Calu3 (cell line): ENCODE data around the gene ANTXR2. TPM values are rescaled to one million over a fixed set of nuclear protein-coding genes. Genes with fewer than 3 reads are reported as not detected.

ENCODE experiments used
- BruUV-seq: library from RNA; stranded (reverse); fragments of 400-500 nt; replicated peaks from 2 replicates; lab custom pipeline; 2021; lab: Mats Ljungman, UMichigan
- CTCF ChIA-PET: fragments of 300-600 bp; sonication (Branson Sonifier 250); formaldehyde crosslinking; loops from one replicate; lab custom pipeline; 2022; ENCODE audit warnings: antibody characterized with exemption; lab: Charles Lee
- DNase-seq: peaks from one replicate; pipeline ENCODE4 v3.0.0; 2022
- H3K27ac Mint-ChIP-seq: one replicate; pipeline ENCODE4 v1.8.0; 2022; ENCODE audit warnings: mixed read lengths; ENCODE audit not compliant: unreplicated experiment
- H3K27me3 Mint-ChIP-seq: one replicate; pipeline ENCODE4 v1.8.0; 2022; ENCODE audit warnings: mixed read lengths; ENCODE audit not compliant: unreplicated experiment
- H3K36me3 Mint-ChIP-seq: one replicate; pipeline ENCODE4 v1.8.0; 2022; ENCODE audit warnings: mild to moderate bottlenecking, moderate library complexity, mixed read lengths; ENCODE audit not compliant: insufficient read depth, unreplicated experiment
- H3K4me1 Mint-ChIP-seq: one replicate; pipeline ENCODE4 v1.8.0; 2022; ENCODE audit warnings: mild to moderate bottlenecking, low read depth, mixed read lengths; ENCODE audit not compliant: unreplicated experiment
- H3K4me3 Mint-ChIP-seq: one replicate; pipeline ENCODE4 v1.8.0; 2022; ENCODE audit warnings: mild to moderate bottlenecking, low read depth, moderate library complexity, mixed read lengths; ENCODE audit not compliant: unreplicated experiment
- H3K9me3 Mint-ChIP-seq: one replicate; pipeline ENCODE4 v1.8.0; 2022; ENCODE audit warnings: low read depth, mixed read lengths; ENCODE audit not compliant: unreplicated experiment
- CTCF ChIP-seq: fragments of 200-600 bp; IDR thresholded peaks from one replicate; pipeline ENCODE4 v1.8.0; 2022; ENCODE audit warnings: antibody characterized with exemption; ENCODE audit not compliant: unreplicated experiment
- intact Hi-C: fragments of 100-400 bp; cut with micrococcal nuclease; formaldehyde crosslinking; loops from one replicate; pipeline ENCODE4 v1.10.0; 2022; ENCODE audit not compliant: unreplicated experiment
- total RNA-seq: library from RNA; stranded (reverse); gene quantifications from 2 replicates; pipeline ENCODE4 v1.2.3, GENCODE V29; 2022

ANTXR2 gene
- total RNA-seq, 1 experiment from 2014 or later = 23.6 TPM

GRCh38 chr4:79874197-79874596 is 198.8 kb downstream of the ANTXR2 start:
- no peak overlapping the region for H3K27ac Mint-ChIP-seq
- no peak for TF ChIP-seq CTCF
- no peaks in the 10 kb centered on the region for H3K36me3 Mint-ChIP-seq
- no peaks in the 10 kb centered on the region for H3K4me1 Mint-ChIP-seq
- H3K4me3 Mint-ChIP-seq = no peak overlapping the region
- CTCF ChIA-PET = no interaction called here
- H3K9me3 Mint-ChIP-seq = no peaks in the 10 kb centered on the region
- no peak for DNase-seq
- intact Hi-C loops = no loop called here
- H3K27me3 Mint-ChIP-seq = no peaks in the 10 kb centered on the region
- no TSS peak for BruUV-seq

- Mint-ChIP-seq H3K9me3 (no peaks in the 10 kb centered on the region), H3K4me3 (no peak overlapping the region)
- DNase-seq = no peak
Measured at GRCh38 chr4:79872738-79873137, 200.3 kb downstream of the ANTXR2 start.

GRCh38 chr4:79871961-79872360 is 201.1 kb downstream of the ANTXR2 start:
- no peaks in the 10 kb centered on the region for H3K9me3 Mint-ChIP-seq
- intact Hi-C loops = no loop called here
- no peaks in the 10 kb centered on the region for H3K36me3 Mint-ChIP-seq
- CTCF ChIA-PET = no interaction called here
- BruUV-seq = no TSS peak
- H3K4me1 Mint-ChIP-seq = no peaks in the 10 kb centered on the region
- H3K27ac Mint-ChIP-seq = no peak overlapping the region
- DNase-seq = no peak
- no peaks in the 10 kb centered on the region for H3K27me3 Mint-ChIP-seq
- TF ChIP-seq CTCF = no peak
- no peak overlapping the region for H3K4me3 Mint-ChIP-seq

More at GRCh38 chr4:79872738-79873137, 200.3 kb downstream of the ANTXR2 start:
- no peak for TF ChIP-seq CTCF
- CTCF ChIA-PET = no interaction called here
- H3K4me1 Mint-ChIP-seq = no peaks in the 10 kb centered on the region
- no peaks in the 10 kb centered on the region for H3K27me3 Mint-ChIP-seq
- no peak overlapping the region for H3K27ac Mint-ChIP-seq
- no TSS peak for BruUV-seq
- intact Hi-C loops = no loop called here
- no peaks in the 10 kb centered on the region for H3K36me3 Mint-ChIP-seq

GRCh38 chr4:79869597-79870237 is 203.3 kb downstream of the ANTXR2 start:
- no peaks in the 10 kb centered on the region for H3K27me3 Mint-ChIP-seq
- no peaks in the 10 kb centered on the region for H3K4me1 Mint-ChIP-seq
- H3K36me3 Mint-ChIP-seq = no peaks in the 10 kb centered on the region
- CTCF ChIA-PET = no interaction called here
- H3K27ac Mint-ChIP-seq = no peak overlapping the region
- intact Hi-C loops = no loop called here
- TF ChIP-seq CTCF = no peak
- no TSS peak for BruUV-seq
- no peaks in the 10 kb centered on the region for H3K9me3 Mint-ChIP-seq
- no peak for DNase-seq
- H3K4me3 Mint-ChIP-seq = no peak overlapping the region
